OCI-LY3 (cell line): ENCODE data around the gene LRP1B.

ENCODE experiments used
- H2AFZ ChIP-seq: fragments of 200-600, 300-600 bp; shearing (Covaris generic); 2 replicates; pipeline ENCODE4 v1.6.0; 2014; ENCODE audit warnings: antibody characterized with exemption, low read depth, low read length
- H3K27ac ChIP-seq: fragments of 200-600, 300-600 bp; sonication (generic); 2 replicates; pipeline ENCODE4 v1.5.1; 2014; ENCODE audit warnings: mild to moderate bottlenecking, low read length, moderate library complexity, mixed read lengths
- H3K27me3 ChIP-seq: fragments of 200-600, 300-600 bp; sonication (generic); 2 replicates; pipeline ENCODE4 v1.6.1; 2014; ENCODE audit warnings: low read depth, low read length, mixed read lengths
- H3K36me3 ChIP-seq: fragments of 200-600, 300-600 bp; sonication (generic); replicated peaks from 2 replicates; pipeline ENCODE3; 2014; ENCODE audit warnings: low read depth, low read length, mixed read lengths
- H3K4me1 ChIP-seq: fragments of 300-600, 200-600 bp; sonication (generic); 2 replicates; pipeline ENCODE4 v1.6.1; 2014; ENCODE audit warnings: low read length, mixed read lengths
- H3K4me2 ChIP-seq: fragments of 200-600, 300-600 bp; sonication (generic); 2 replicates; pipeline ENCODE4 v1.6.1; 2014; ENCODE audit warnings: low read length, mixed read lengths
- H3K4me3 ChIP-seq: fragments of 300-600, 200-600 bp; sonication (generic); 2 replicates; pipeline ENCODE4 v1.5.1; 2014; ENCODE audit warnings: antibody characterized with exemption, mild to moderate bottlenecking, low read length, moderate library complexity
- H3K79me2 ChIP-seq: fragments of 300-600, 200-600 bp; shearing (Covaris generic); 2 replicates; pipeline ENCODE4 v1.6.1; 2014; ENCODE audit warnings: mild to moderate bottlenecking, low read length, mixed read lengths
- H3K9ac ChIP-seq: fragments of 300-600, 200-600 bp; shearing (Covaris generic); 2 replicates; pipeline ENCODE4 v1.6.0; 2014; ENCODE audit warnings: mild to moderate bottlenecking, low read length, moderate library complexity
- H3K9me3 ChIP-seq: fragments of 200-600, 300-600 bp; shearing (Covaris generic); 2 replicates; pipeline ENCODE4 v1.6.1; 2014; ENCODE audit warnings: low read length, mixed read lengths; ENCODE audit not compliant: insufficient read depth
- H4K20me1 ChIP-seq: fragments of 200-600, 300-600 bp; sonication (generic); 2 replicates; pipeline ENCODE4 v1.6.1; 2016; ENCODE audit warnings: low read length, mixed read lengths; ENCODE audit not compliant: insufficient read depth
- EZH2phosphoT487 ChIP-seq: fragments of 200-600 bp; shearing (Covaris generic); IDR thresholded peaks from 2 replicates; pipeline ENCODE4 v1.6.1; 2018; ENCODE audit warnings: antibody characterized with exemption, mixed run types, low read depth
- TF ChIP-seq, protein P1 (sequence below): fragments of 200-600, 300-600 bp; sonication (generic); IDR thresholded peaks from 2 replicates; pipeline ENCODE4 v1.5.1; 2014; ENCODE audit warnings: antibody characterized with exemption, low read length, low read depth

Gene LRP1B

DNA sequence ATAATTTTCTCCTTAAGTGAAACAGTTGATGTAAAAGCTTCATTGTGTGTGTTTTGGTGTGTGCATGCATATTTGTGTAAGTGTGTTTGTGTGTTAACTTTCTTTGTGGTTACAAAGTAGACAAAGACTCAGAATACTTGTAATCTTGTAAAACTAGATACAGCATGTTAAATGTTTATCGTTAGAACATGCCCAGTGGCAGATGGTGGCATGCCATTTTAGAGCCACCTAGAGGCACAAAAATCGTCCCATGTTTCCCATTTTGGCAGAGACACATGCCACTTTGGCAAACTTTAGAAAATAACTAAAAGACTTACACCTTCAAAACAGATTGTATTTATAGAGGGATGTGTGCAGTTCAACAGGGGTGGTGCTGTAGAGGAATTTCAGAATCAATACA lies 224.1 kb downstream of the LRP1B start:
- TF ChIP-seq, protein P1, sequence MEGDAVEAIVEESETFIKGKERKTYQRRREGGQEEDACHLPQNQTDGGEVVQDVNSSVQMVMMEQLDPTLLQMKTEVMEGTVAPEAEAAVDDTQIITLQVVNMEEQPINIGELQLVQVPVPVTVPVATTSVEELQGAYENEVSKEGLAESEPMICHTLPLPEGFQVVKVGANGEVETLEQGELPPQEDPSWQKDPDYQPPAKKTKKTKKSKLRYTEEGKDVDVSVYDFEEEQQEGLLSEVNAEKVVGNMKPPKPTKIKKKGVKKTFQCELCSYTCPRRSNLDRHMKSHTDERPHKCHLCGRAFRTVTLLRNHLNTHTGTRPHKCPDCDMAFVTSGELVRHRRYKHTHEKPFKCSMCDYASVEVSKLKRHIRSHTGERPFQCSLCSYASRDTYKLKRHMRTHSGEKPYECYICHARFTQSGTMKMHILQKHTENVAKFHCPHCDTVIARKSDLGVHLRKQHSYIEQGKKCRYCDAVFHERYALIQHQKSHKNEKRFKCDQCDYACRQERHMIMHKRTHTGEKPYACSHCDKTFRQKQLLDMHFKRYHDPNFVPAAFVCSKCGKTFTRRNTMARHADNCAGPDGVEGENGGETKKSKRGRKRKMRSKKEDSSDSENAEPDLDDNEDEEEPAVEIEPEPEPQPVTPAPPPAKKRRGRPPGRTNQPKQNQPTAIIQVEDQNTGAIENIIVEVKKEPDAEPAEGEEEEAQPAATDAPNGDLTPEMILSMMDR = no peak
- TF ChIP-seq EZH2phosphoT487 = no peak
- H3K79me2 ChIP-seq = no peaks in the 10 kb centered on the region
- no peak overlapping the region for H2AFZ ChIP-seq
- H3K27ac ChIP-seq = no peak overlapping the region
- no peaks in the 10 kb centered on the region for H3K36me3 ChIP-seq
- H3K9me3 ChIP-seq = no peaks in the 10 kb centered on the region
- no peak overlapping the region for H3K4me2 ChIP-seq
- no peak overlapping the region for H3K9ac ChIP-seq
- no peaks in the 10 kb centered on the region for H4K20me1 ChIP-seq
- H3K4me3 ChIP-seq = no peak overlapping the region
- no peaks in the 10 kb centered on the region for H3K4me1 ChIP-seq
- H3K27me3 ChIP-seq = no peaks in the 10 kb centered on the region

DNA sequence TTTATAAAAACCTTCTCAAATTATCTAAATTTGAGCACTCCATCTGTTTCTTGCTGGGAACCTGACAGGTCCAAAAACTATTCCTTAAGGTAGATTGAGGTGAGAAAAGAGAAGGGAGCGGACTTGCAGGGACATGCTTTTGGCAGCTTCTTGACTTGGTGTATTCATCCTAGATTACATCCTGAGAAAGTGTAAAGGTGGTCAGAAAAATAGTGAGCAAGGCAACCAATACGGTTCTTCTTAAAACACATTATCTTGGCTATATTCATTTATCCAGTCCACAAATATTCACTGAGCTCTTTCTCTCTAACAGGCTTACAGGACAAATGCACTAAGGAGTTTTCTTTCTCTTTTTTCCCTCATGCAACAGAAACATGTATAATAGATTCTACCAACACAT lies 230.0 kb downstream of the LRP1B start:
- no peaks in the 10 kb centered on the region for H3K27me3 ChIP-seq
- H3K9me3 ChIP-seq = no peaks in the 10 kb centered on the region
- no peak overlapping the region for H3K4me3 ChIP-seq
- no peak overlapping the region for H2AFZ ChIP-seq
- no peak overlapping the region for H3K27ac ChIP-seq
- no peaks in the 10 kb centered on the region for H3K4me1 ChIP-seq
- H3K4me2 ChIP-seq = no peak overlapping the region
- H3K79me2 ChIP-seq = no peaks in the 10 kb centered on the region
- no peak overlapping the region for H3K9ac ChIP-seq
- H3K36me3 ChIP-seq = no peaks in the 10 kb centered on the region
- TF ChIP-seq, protein P1 = no peak
- no peak for TF ChIP-seq EZH2phosphoT487
- H4K20me1 ChIP-seq = no peaks in the 10 kb centered on the region

DNA sequence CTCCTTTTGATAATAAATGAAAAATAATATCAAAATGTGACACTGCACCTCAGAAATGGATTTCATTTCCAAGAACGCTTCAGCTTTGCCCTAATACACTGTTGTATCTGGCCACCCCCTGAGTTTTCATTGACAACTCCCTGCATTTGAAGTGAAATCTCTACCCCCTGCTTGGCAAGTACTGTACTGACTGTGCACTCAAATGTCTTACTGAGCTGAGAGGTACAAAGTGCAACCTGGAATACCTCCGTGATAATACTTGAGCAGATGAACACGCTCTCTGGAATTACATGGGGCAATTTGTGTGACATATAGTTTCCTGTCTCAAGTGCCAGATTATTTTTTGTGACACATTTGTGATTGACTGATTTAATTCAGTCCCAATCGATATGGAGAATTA lies 231.1 kb downstream of the LRP1B start:
- no peak overlapping the region for H3K27ac ChIP-seq
- H3K27me3 ChIP-seq = no peaks in the 10 kb centered on the region
- no peaks in the 10 kb centered on the region for H3K36me3 ChIP-seq
- H4K20me1 ChIP-seq = no peaks in the 10 kb centered on the region
- H3K9ac ChIP-seq = no peak overlapping the region
- no peaks in the 10 kb centered on the region for H3K4me1 ChIP-seq
- H2AFZ ChIP-seq = no peak overlapping the region
- no peaks in the 10 kb centered on the region for H3K9me3 ChIP-seq
- no peak overlapping the region for H3K4me2 ChIP-seq
- TF ChIP-seq, protein P1 = no peak
- no peak for TF ChIP-seq EZH2phosphoT487
- H3K4me3 ChIP-seq = no peak overlapping the region
- no peaks in the 10 kb centered on the region for H3K79me2 ChIP-seq

DNA sequence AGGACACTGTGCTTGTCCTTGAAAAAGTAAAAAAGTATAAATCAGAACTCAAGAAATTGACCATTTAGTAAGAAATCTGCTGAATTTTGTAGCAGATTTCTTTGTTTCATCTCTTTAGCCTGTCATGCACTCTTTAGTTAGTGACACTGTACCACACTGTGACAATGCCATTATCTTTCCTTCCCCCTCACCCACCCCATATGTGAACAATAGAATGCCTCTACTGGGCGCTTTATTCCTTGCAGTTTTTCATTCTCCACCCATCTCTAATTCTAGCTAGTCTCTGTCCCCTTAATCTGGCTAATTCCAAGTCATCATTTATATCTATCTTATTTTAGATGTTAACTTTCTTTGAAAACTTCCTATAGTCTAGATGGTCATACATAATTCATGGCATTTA lies 241.0 kb downstream of the LRP1B start:
- Histone ChIP-seq H3K79me2 (no peaks in the 10 kb centered on the region), H2AFZ (no peak overlapping the region), H4K20me1 (no peaks in the 10 kb centered on the region), H3K4me3 (no peak overlapping the region), H3K27ac (no peak overlapping the region), H3K4me2 (no peak overlapping the region), H3K36me3 (no peaks in the 10 kb centered on the region), H3K9ac (no peak overlapping the region), H3K27me3 (no peaks in the 10 kb centered on the region), H3K4me1 (no peaks in the 10 kb centered on the region), H3K9me3 (no peaks in the 10 kb centered on the region)
- TF ChIP-seq EZH2phosphoT487 = no peak
- TF ChIP-seq, protein P1 = no peak
